Head of caudate nucleus (tissue), 42 donors: ENCODE results near the gene STX2.
"Not testable (repeated sequence)": the region's sequence is repeated elsewhere in the genome, so short reads cannot be mapped to it uniquely, and the experiment has no call there.

Source experiments
- DNase-seq, 42 donors: peaks; one replicate each; pipeline versions ENCODE4 v3.0.0 to v3.0.0-alpha.2; 2020 to 2021; ENCODE audit warnings: mixed read lengths in 7 of 42
- intact Hi-C: fragments of 100-400 bp; cut with DNase I; formaldehyde crosslinking; loops from one replicate; pipeline ENCODE4 v1.15.0; 2022

Gene STX2

GRCh38 chr12:130782245-130782644 lies 56.8 kb downstream of the STX2 start:
- DNase-seq, intact Hi-C loops: not testable (repeated sequence)

- intact Hi-C loops = no loop called here
- peak in 26 of 42 donors; percentile 5 to 68 (median 30) for DNase-seq
Measured at GRCh38 chr12:130780880-130781575, 58.0 kb downstream of the STX2 start.

GRCh38 chr12:130780325-130780724 lies 58.7 kb downstream of the STX2 start:
- intact Hi-C loops = no loop called here
- no peak for DNase-seq

- no peak for DNase-seq
- intact Hi-C loops = no loop called here
Measured at GRCh38 chr12:130778776-130779175, 60.3 kb downstream of the STX2 start.

- intact Hi-C loops = no loop called here
- DNase-seq = no peak
Measured at GRCh38 chr12:130776857-130777339, 62.2 kb downstream of the STX2 start.

- peak; percentile 46 to 93 (median 76) for DNase-seq
- intact Hi-C loops = no loop called here
Measured at GRCh38 chr12:130775953-130776856, 62.8 kb downstream of the STX2 start.

- no peak for DNase-seq
- intact Hi-C loops = no loop called here
Measured at GRCh38 chr12:130770413-130771028, 68.5 kb downstream of the STX2 start.

GRCh38 chr12:130768120-130768519 lies 70.9 kb downstream of the STX2 start:
- intact Hi-C loops = no loop called here

GRCh38 chr12:130766470-130766869 lies 72.6 kb downstream of the STX2 start:
- DNase-seq = no peak
- intact Hi-C loops = no loop called here

More at GRCh38 chr12:130768120-130768519, 70.9 kb downstream of the STX2 start:
- no peak for DNase-seq

- peak in 1 of 42 donors; percentile 0 for DNase-seq
- intact Hi-C loops = no loop called here
Measured at GRCh38 chr12:130765186-130765659, 73.8 kb downstream of the STX2 start.

GRCh38 chr12:130764475-130765185 lies 74.4 kb downstream of the STX2 start:
- intact Hi-C loops = no loop called here
- DNase-seq = no peak

- intact Hi-C loops = no loop called here
Measured at GRCh38 chr12:130764073-130764472, 75.0 kb downstream of the STX2 start.

GRCh38 chr12:130762319-130762675 lies 76.8 kb downstream of the STX2 start:
- intact Hi-C loops = no loop called here
- no peak for DNase-seq

More at GRCh38 chr12:130764073-130764472, 75.0 kb downstream of the STX2 start:
- no peak for DNase-seq

GRCh38 chr12:130761537-130762318 lies 77.3 kb downstream of the STX2 start:
- peak; percentile 43 to 86 (median 70) for DNase-seq
- intact Hi-C loops = no loop called here

- intact Hi-C loops = no loop called here
- DNase-seq = peak in 10 of 42 donors; percentile 1 to 64 (median 22)
Measured at GRCh38 chr12:130754234-130754901, 84.7 kb downstream of the STX2 start.

- intact Hi-C loops = no loop called here
- DNase-seq = peak in 1 of 42 donors; percentile 0
Measured at GRCh38 chr12:130752692-130753230, 86.3 kb downstream of the STX2 start.

GRCh38 chr12:130752037-130752436 lies 87.0 kb downstream of the STX2 start:
- intact Hi-C loops, DNase-seq: not testable (repeated sequence)
